ENCODE data around the gene SPEF1. TPM values are rescaled to one million over a fixed set of nuclear protein-coding genes. Genes with fewer than 3 reads are reported as not detected.

The SPEF1 gene
- total and polyA plus RNA-seq, 7 donors = 0.12 to 1.7 (median 0.24) TPM; not detected in 3

- 89 to 92% (median 91%) methylated on average over 15 of the region's 15 CpGs for WGBS, 3 donors
- intact Hi-C loops (cut with DNase I) = no loop called here
- Histone ChIP-seq H3K36me3 (ENCODE audit: insufficient read depth in 1 of 2, low read depth in 1 of 2) (no peaks in the 10 kb centered on the region), H3K27me3 (ENCODE audit: insufficient read depth in 3 of 3, low read length in 2 of 3) (peaks cover 0 to 13% (median 0%) of the 10 kb centered on the region in 3 donors), H3K27ac (no peak overlapping the region), H3K9me3 (no peaks in the 10 kb centered on the region), H3K4me1 (no peaks in the 10 kb centered on the region), H3K4me3 (no peak overlapping the region)
- TF ChIP-seq, protein P1, sequence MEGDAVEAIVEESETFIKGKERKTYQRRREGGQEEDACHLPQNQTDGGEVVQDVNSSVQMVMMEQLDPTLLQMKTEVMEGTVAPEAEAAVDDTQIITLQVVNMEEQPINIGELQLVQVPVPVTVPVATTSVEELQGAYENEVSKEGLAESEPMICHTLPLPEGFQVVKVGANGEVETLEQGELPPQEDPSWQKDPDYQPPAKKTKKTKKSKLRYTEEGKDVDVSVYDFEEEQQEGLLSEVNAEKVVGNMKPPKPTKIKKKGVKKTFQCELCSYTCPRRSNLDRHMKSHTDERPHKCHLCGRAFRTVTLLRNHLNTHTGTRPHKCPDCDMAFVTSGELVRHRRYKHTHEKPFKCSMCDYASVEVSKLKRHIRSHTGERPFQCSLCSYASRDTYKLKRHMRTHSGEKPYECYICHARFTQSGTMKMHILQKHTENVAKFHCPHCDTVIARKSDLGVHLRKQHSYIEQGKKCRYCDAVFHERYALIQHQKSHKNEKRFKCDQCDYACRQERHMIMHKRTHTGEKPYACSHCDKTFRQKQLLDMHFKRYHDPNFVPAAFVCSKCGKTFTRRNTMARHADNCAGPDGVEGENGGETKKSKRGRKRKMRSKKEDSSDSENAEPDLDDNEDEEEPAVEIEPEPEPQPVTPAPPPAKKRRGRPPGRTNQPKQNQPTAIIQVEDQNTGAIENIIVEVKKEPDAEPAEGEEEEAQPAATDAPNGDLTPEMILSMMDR (IDR thresholded peaks at IDR 0.05) = no peak
- DNase-seq (no peak), ATAC-seq (no peak)
These were observed 40.5 kb downstream of the SPEF1 start for GRCh38 chr20:3740615-3741301.

- Histone ChIP-seq H3K4me3 (no peak overlapping the region), H3K36me3 (ENCODE audit: insufficient read depth in 1 of 2, low read depth in 1 of 2) (no peaks in the 10 kb centered on the region), H3K27me3 (ENCODE audit: insufficient read depth in 3 of 3, low read length in 2 of 3) (peaks cover 0 to 8% (median 0%) of the 10 kb centered on the region in 3 donors), H3K4me1 (no peaks in the 10 kb centered on the region), H3K27ac (peak overlapping the region; percentile 55), H3K9me3 (no peaks in the 10 kb centered on the region)
- intact Hi-C loops (cut with DNase I) = no loop called here
- no peak for DNase-seq
- no peak for ATAC-seq
- WGBS, 3 donors = 71 to 73% (median 71%) methylated on average over 7 of the region's 7 CpGs
- TF ChIP-seq, protein P1 (IDR thresholded peaks at IDR 0.05) = no peak
These were observed 41.3 kb downstream of the SPEF1 start for GRCh38 chr20:3739926-3740451.

DNA sequence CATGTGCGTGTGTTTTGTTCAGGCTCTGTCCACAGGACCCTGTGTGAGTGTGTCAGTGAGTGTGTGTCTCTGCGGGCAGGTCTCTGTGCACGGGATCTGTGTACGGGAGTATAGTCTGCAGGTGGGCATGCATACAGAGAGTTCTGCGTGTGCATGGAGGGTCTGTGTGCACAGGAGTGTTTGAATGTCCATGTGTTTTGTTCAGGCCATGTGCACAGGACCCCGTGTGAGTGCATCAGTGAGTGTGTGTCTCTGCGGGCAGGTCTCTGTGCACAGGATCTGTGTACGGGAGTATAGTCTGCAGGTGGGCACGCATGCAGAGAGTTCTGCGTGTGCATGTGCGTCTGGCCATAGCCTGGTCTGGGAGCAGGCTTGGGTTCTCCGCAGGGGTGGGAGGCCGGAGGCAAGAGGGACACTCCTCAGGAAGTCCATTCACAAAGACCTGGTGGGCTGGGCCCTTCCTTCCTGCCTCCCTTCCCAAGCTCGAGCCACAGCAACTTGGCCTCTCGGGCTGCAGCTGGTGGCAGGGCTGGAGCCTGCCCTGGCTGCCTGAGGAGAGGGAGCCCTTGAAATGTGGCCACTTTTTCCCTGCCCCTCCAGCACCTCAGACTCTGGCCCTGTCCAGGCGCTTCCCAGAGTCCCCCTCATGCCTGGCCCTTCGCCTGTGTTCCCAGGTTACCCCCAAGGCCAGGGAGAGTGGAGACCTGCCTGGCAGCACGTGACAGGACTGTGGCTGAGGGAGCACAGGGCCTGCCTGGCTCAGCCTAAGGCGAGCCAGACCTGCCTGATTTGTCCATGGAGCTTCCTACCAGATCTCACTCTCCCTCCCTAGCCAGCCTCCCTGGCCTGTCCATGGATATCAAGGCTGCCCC, 42.0 kb downstream of the SPEF1 start:
- Histone ChIP-seq H3K27me3 (ENCODE audit: insufficient read depth in 3 of 3, low read length in 2 of 3) (peaks cover 0 to 6% (median 0%) of the 10 kb centered on the region in 3 donors), H3K36me3 (ENCODE audit: insufficient read depth in 1 of 2, low read depth in 1 of 2) (no peaks in the 10 kb centered on the region), H3K4me3 (no peak overlapping the region), H3K9me3 (no peaks in the 10 kb centered on the region), H3K27ac (peak overlapping the region; percentile 55), H3K4me1 (no peaks in the 10 kb centered on the region)
- WGBS, 3 donors = 63 to 73% (median 71%) methylated on average over 17 to 19 of the region's 19 CpGs
- ATAC-seq (peak in 3 of 4 donors; percentile 31 to 67 (median 55)), DNase-seq (peak in 1 of 2 donors; percentile 66)
- TF ChIP-seq, protein P1 (IDR thresholded peaks at IDR 0.05) = no peak
- intact Hi-C loops (cut with DNase I) = no loop called here

DNA sequence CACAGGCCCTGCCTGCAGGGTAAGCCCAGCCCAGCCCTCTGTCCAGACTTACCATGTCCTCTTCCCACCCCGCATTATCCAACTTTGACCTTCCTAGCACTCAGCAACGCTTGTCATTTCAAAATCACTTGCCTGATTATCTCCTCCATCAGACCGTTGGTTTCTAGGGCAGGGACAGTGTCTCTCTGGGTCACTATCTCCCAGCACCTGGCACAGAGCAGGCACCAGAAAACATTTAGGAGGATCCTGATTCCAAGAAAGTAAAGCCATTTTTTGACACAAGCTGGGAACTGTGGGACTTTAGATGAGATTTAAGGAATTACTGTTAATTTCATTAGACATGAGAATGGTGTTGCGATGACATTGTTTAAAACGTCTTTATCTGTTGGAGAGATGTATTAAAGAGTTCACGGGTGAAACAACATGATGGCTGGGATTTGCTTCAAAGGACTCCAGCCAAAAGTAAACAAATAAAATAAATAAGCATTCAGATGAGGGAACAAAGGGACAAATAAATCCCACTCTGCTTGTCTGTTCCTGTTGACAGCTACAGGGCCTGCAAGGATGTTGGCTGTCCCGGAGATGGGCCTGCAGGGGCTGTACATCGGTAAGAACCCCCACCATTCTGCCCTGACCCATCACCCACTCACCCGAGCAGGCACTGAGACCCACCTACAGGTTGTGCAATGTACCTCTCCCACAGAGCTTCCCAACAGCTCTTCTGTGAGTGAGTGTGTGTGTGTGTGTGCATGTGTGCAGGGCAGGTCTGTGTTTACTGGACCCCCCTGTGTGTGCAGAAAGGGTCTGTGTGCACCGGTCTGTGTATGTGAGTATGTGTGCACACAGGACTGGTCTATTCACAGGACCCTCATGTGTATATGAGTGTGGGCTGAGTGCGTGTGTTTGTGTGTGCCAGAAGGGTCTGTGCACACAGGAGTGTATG, 42.9 kb downstream of the SPEF1 start:
- Histone ChIP-seq H3K4me3 (no peak overlapping the region), H3K4me1 (no peaks in the 10 kb centered on the region), H3K9me3 (no peaks in the 10 kb centered on the region), H3K27ac (no peak overlapping the region), H3K27me3 (ENCODE audit: insufficient read depth in 3 of 3, low read length in 2 of 3) (peaks cover 0 to under 1% (median 0%) of the 10 kb centered on the region in 3 donors), H3K36me3 (ENCODE audit: insufficient read depth in 1 of 2, low read depth in 1 of 2) (no peaks in the 10 kb centered on the region)
- DNase-seq (no peak), ATAC-seq (peak in 1 of 4 donors; percentile 11)
- WGBS, 3 donors = 59 to 66% (median 63%) methylated on average over 11 of the region's 11 CpGs
- intact Hi-C loops (cut with DNase I) = no loop called here
- TF ChIP-seq, protein P1 (IDR thresholded peaks at IDR 0.05) = no peak

Measured in psoas muscle (tissue), 8 donors.